Sigmoid colon (tissue), 4 donors: ENCODE results near the gene DNAJC21.

Source experiments
- CTCF ChIP-seq, 4 experiments: fragments of 450-650 bp in 3 of 4; fragments of 200-600 bp in 1 of 4; IDR thresholded peaks; one replicate each; pipeline ENCODE4 v1.5.1; 2016 to 2019; ENCODE audit warnings: antibody characterized with exemption in 4 of 4, mild to moderate bottlenecking in 3 of 4, moderate library complexity in 2 of 4
- EP300 ChIP-seq, 4 donors: sonication (generic); formaldehyde crosslinking; IDR thresholded peaks; one replicate each; pipeline ENCODE4 v1.6.1; 2017; ENCODE audit warnings: antibody characterized with exemption in 4 of 4

- TF ChIP-seq CTCF (IDR thresholded peaks at IDR 0.05) (no peak), EP300 (IDR thresholded peaks at IDR 0.05) (no peak)
Observed at GRCh38 chr5:34930462-34930844, 1.1 kb downstream of the DNAJC21 start.
